Sigmoid colon (tissue), 7 donors: Measurements from ENCODE around the gene PHAF1. TPM values are rescaled to one million over a fixed set of nuclear protein-coding genes. Genes with fewer than 3 reads are reported as not detected.

Experiments
- DNase-seq: peaks from one replicate; pipeline ENCODE4 v3.0.0-alpha.2; 2019
- H3K27ac ChIP-seq, 4 donors: fragments of 200-600 bp; sonication (generic); one replicate each; pipeline ENCODE4 v1.5.1; 2016 to 2019; ENCODE audit warnings: mild to moderate bottlenecking in 1 of 4
- H3K27me3 ChIP-seq, 3 donors: fragments of 200-600 bp; sonication (generic); one replicate each; pipeline ENCODE4 v1.5.1; 2019; ENCODE audit warnings: mild to moderate bottlenecking in 1 of 3
- H3K36me3 ChIP-seq, 4 donors: fragments of 200-600 bp; sonication (generic); one replicate each; pipeline ENCODE4 v1.5.1; 2016 to 2019
- H3K4me1 ChIP-seq, 4 donors: fragments of 200-600 bp; sonication (generic); one replicate each; pipeline ENCODE4 v1.5.1; 2017 to 2019
- H3K4me3 ChIP-seq, 4 donors: fragments of 200-600 bp; sonication (generic); one replicate each; pipeline ENCODE4 v1.5.1; 2017 to 2019; ENCODE audit warnings: mild to moderate bottlenecking in 2 of 4, moderate library complexity in 1 of 4
- H3K9me3 ChIP-seq, 4 donors: fragments of 200-600 bp in 3 of 4; sonication (generic) in 3 of 4; one replicate each; pipeline versions ENCODE4 v1.5.1 to v1.6.1; 2013 to 2019
- EP300 ChIP-seq, 4 donors: sonication (generic); formaldehyde crosslinking; IDR thresholded peaks; one replicate each; pipeline ENCODE4 v1.6.1; 2017; ENCODE audit warnings: antibody characterized with exemption in 4 of 4
- POLR2A ChIP-seq, 2 donors: fragments of 450-650 bp; IDR thresholded peaks; one replicate each; pipeline ENCODE4 v1.6.1; 2016; ENCODE audit warnings: antibody characterized with exemption in 2 of 2, mild to moderate bottlenecking in 2 of 2, moderate library complexity in 2 of 2
- POLR2AphosphoS5 ChIP-seq, 4 donors: sonication (generic); formaldehyde crosslinking; IDR thresholded peaks; one replicate each; pipeline ENCODE4 v1.6.1; 2017; ENCODE audit warnings: antibody characterized with exemption in 4 of 4
- WGBS, 2 donors: extraction: QIAGEN DNeasy Blood & Tissue Kit; methylation state at CpG; one replicate each; pipeline ENCODE4 v1.1.7; 2013; 5-methylcytosine and 5-hydroxymethylcytosine counted together
- intact Hi-C: fragments of 100-400 bp; cut with DNase I; formaldehyde crosslinking; loops from one replicate; pipeline ENCODE4 v1.15.1; 2023
- polyA plus RNA-seq, 3 donors: library from polyadenylated mRNA; stranded (reverse); fragments of 200-250 nt; gene quantifications; one replicate each; pipeline ENCODE4 v1.2.3, GENCODE V29; 2013
- total RNA-seq, 4 donors: library from RNA; depleted of rRNA; stranded (reverse); fragments of >200 nt; gene quantifications; one replicate each; pipeline ENCODE4 v1.1.0, GENCODE V29; 2016
- TF ChIP-seq, protein P1 (sequence below), 4 experiments: fragments of 450-650 bp in 3 of 4; fragments of 200-600 bp in 1 of 4; IDR thresholded peaks; one replicate each; pipeline ENCODE4 v1.5.1; 2016 to 2019; ENCODE audit warnings: antibody characterized with exemption in 4 of 4, mild to moderate bottlenecking in 3 of 4, moderate library complexity in 2 of 4
- donor health status: healthy with polysubstance abuse.
- donor health status: Bipolar disorder and iron deficiency.
- donor health status: healthy.

PHAF1 gene
- total and polyA plus RNA-seq, 7 donors: 8.9 to 16.3 (median 11.4) TPM

DNA sequence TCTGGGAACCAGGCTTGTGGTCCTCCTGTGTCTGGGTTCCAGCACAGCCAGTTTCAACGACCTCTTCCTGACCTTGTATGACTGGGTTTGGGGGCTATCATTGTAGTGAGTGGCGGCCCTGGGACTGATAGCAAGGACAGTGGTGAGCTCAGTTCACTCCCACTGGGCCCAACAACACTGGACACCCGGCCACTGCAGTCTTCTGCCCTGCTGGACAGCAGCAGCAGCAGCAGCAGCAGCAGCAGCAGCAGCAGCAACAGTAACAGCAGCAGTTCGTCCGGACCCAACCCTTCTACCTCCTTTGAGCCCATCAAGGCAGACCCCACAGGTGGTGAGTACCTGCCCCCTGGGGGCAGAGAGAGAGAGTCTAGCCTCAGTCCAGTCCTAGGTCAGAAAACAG, 85.9 kb downstream of the PHAF1 start:
- Histone ChIP-seq H3K9me3 (no peaks in the 10 kb centered on the region), H3K4me3 (no peak overlapping the region), H3K36me3 (peaks cover 33 to 53% (median 42%) of the 10 kb centered on the region in 4 donors), H3K27me3 (no peaks in the 10 kb centered on the region), H3K27ac (no peak overlapping the region), H3K4me1 (peaks cover 1 to 38% (median 35%) of the 10 kb centered on the region in 4 donors)
- 84 to 92% methylated on average over 5 of the region's 5 CpGs for WGBS, 2 donors
- DNase-seq: no peak
- intact Hi-C loops: no loop called here
- TF ChIP-seq EP300 (IDR thresholded peaks at IDR 0.05): no peak
- TF ChIP-seq, protein P1, sequence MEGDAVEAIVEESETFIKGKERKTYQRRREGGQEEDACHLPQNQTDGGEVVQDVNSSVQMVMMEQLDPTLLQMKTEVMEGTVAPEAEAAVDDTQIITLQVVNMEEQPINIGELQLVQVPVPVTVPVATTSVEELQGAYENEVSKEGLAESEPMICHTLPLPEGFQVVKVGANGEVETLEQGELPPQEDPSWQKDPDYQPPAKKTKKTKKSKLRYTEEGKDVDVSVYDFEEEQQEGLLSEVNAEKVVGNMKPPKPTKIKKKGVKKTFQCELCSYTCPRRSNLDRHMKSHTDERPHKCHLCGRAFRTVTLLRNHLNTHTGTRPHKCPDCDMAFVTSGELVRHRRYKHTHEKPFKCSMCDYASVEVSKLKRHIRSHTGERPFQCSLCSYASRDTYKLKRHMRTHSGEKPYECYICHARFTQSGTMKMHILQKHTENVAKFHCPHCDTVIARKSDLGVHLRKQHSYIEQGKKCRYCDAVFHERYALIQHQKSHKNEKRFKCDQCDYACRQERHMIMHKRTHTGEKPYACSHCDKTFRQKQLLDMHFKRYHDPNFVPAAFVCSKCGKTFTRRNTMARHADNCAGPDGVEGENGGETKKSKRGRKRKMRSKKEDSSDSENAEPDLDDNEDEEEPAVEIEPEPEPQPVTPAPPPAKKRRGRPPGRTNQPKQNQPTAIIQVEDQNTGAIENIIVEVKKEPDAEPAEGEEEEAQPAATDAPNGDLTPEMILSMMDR (IDR thresholded peaks at IDR 0.05): no peak

DNA sequence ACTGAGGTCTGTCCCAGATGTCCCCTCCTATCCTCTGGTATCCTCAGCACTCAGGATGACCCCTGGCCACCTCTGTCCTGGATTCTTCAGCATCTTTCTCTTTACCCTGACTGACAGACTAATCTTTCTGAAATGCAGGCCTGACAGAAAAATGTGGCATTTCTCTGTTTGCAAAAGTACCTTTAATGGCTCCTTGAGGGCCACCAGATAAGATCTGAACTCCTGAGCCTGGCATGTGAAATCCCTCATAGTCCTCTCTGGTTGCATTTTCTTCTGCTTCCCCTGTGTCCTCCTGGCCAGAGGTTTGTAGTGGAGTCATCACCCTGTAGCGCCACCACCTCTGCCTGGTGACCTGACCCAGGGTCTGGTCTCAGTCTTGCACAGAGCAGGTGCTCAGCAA, 87.1 kb downstream of the PHAF1 start:
- Histone ChIP-seq H3K36me3 (peaks cover 33 to 59% (median 45%) of the 10 kb centered on the region in 4 donors), H3K4me1 (peaks cover 1 to 32% (median 28%) of the 10 kb centered on the region in 4 donors), H3K27me3 (no peaks in the 10 kb centered on the region), H3K4me3 (no peak overlapping the region), H3K27ac (no peak overlapping the region), H3K9me3 (no peaks in the 10 kb centered on the region)
- DNase-seq: no peak
- WGBS, 2 donors: 97% methylated on average over 1 of the region's 1 CpG
- intact Hi-C loops: no loop called here
- TF ChIP-seq POLR2AphosphoS5 (IDR thresholded peaks at IDR 0.05): no peak
- no peak for TF ChIP-seq EP300 (IDR thresholded peaks at IDR 0.05)
- TF ChIP-seq, protein P1 (IDR thresholded peaks at IDR 0.05): no peak
- no peak for TF ChIP-seq POLR2A (IDR thresholded peaks at IDR 0.05)

DNA sequence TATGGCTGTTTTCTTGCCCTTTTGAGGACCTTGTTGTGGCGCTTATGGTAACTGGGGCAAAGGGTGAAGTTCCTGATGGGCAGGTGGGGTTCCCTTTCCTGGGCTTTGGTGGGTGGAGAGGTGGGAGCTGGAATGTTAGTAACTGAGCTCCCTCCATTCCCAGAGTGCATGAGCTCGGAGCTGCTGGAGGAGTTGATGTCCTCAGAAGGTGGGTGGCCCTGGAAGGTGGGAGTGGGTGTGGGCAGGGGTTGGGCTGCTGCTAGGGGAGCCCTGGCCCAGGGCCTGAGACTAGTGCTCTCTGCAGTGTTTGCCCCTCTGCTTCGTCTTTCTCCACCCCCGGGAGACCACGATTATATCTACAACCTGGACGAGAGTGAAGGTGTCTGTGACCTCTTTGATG, 88.0 kb downstream of the PHAF1 start:
- 61 to 84% methylated on average over 6 of the region's 6 CpGs for WGBS, 2 donors
- Histone ChIP-seq H3K27ac (no peak overlapping the region), H3K9me3 (no peaks in the 10 kb centered on the region), H3K4me3 (no peak overlapping the region), H3K4me1 (peaks cover under 1 to 28% (median 24%) of the 10 kb centered on the region in 4 donors), H3K27me3 (no peaks in the 10 kb centered on the region), H3K36me3 (peaks cover 33 to 63% (median 48%) of the 10 kb centered on the region in 4 donors)
- DNase-seq: no peak
- intact Hi-C loops: no loop called here
- TF ChIP-seq POLR2AphosphoS5 (IDR thresholded peaks at IDR 0.05) (no peak), POLR2A (IDR thresholded peaks at IDR 0.05) (no peak), EP300 (IDR thresholded peaks at IDR 0.05) (no peak)
- TF ChIP-seq, protein P1 (IDR thresholded peaks at IDR 0.05): no peak

Other genes with a start within 250 kb of the PHAF1 start
- gene PDP2, start 229.4 kb upstream of the PHAF1 start, total RNA-seq: 1 to 10 TPM; 2.6 to 8.3 (median 4.7) TPM
- 1 to 10 TPM; 3.0 to 6.1 (median 5.1) TPM for gene PDP2, start 229.4 kb upstream of the PHAF1 start, polyA plus RNA-seq
- not detected for gene CDH16, start 191.1 kb upstream of the PHAF1 start, total RNA-seq
- under 1 TPM in 2 of 3 donors, not detected in 1; 0.19 to 0.60 TPM for gene CDH16, start 191.1 kb upstream of the PHAF1 start, polyA plus RNA-seq
- 10 to 100 TPM; 10.9 to 31.2 (median 16.3) TPM for gene RRAD, start 184.4 kb upstream of the PHAF1 start, total RNA-seq
- gene RRAD, start 184.4 kb upstream of the PHAF1 start, polyA plus RNA-seq: 1 to 10 TPM; 1.2 to 5.5 (median 1.8) TPM
- 100 to 1,000 TPM in 1 of 4 donors, 10 to 100 TPM in 3; 71.7 to 121 (median 82.8) TPM for gene CIAO2B, start 175.5 kb upstream of the PHAF1 start, total RNA-seq
- 100 to 1,000 TPM; 193 to 219 (median 214) TPM for gene CIAO2B, start 175.5 kb upstream of the PHAF1 start, polyA plus RNA-seq
- gene CES2, start 174.4 kb upstream of the PHAF1 start, total RNA-seq: 10 to 100 TPM; 21.8 to 25.5 (median 23.0) TPM
- gene CES2, start 174.4 kb upstream of the PHAF1 start, polyA plus RNA-seq: 100 to 1,000 TPM in 1 of 3 donors, 10 to 100 TPM in 2; 53.4 to 163 (median 67.9) TPM
- gene CES3, start 148.7 kb upstream of the PHAF1 start, total RNA-seq: 1 to 10 TPM in 1 of 4 donors, under 1 TPM in 2, not detected in 1; 0.16 to 2.5 (median 0.55) TPM
- 10 to 100 TPM; 10.8 to 48.4 (median 13.2) TPM for gene CES3, start 148.7 kb upstream of the PHAF1 start, polyA plus RNA-seq
- 1 to 10 TPM; 3.6 to 7.5 (median 4.1) TPM for gene CES4A, start 121.4 kb upstream of the PHAF1 start, total RNA-seq
- 1 to 10 TPM; 2.3 to 7.3 (median 3.0) TPM for gene CES4A, start 121.4 kb upstream of the PHAF1 start, polyA plus RNA-seq
- gene CBFB, start 80.8 kb upstream of the PHAF1 start, total RNA-seq: 10 to 100 TPM; 21.3 to 28.0 (median 24.8) TPM
- gene CBFB, start 80.8 kb upstream of the PHAF1 start, polyA plus RNA-seq: 10 to 100 TPM in 1 of 3 donors, 1 to 10 TPM in 2; 9.6 to 19.3 (median 9.7) TPM
- gene B3GNT9, start 41.1 kb downstream of the PHAF1 start, total RNA-seq: 10 to 100 TPM in 3 of 4 donors, 1 to 10 TPM in 1; 8.7 to 18.8 (median 12.2) TPM
- gene B3GNT9, start 41.1 kb downstream of the PHAF1 start, polyA plus RNA-seq: 1 to 10 TPM in 2 of 3 donors, under 1 TPM in 1; 0.46 to 4.9 (median 1.2) TPM
- 10 to 100 TPM; 16.1 to 23.2 (median 19.6) TPM for gene TRADD, start 50.0 kb downstream of the PHAF1 start, total RNA-seq
- gene TRADD, start 50.0 kb downstream of the PHAF1 start, polyA plus RNA-seq: 10 to 100 TPM; 23.4 to 30.2 (median 26.4) TPM
- 10 to 100 TPM in 2 of 4 donors, 1 to 10 TPM in 2; 7.5 to 11.8 (median 9.7) TPM for gene FBXL8, start 50.0 kb downstream of the PHAF1 start, total RNA-seq
- 10 to 100 TPM in 2 of 3 donors, 1 to 10 TPM in 1; 4.9 to 19.1 (median 10.8) TPM for gene FBXL8, start 50.0 kb downstream of the PHAF1 start, polyA plus RNA-seq
- gene HSF4, start 54.8 kb downstream of the PHAF1 start, total RNA-seq: 100 to 1,000 TPM in 1 of 4 donors, 10 to 100 TPM in 3; 21.2 to 109 (median 25.8) TPM
- 10 to 100 TPM in 1 of 3 donors, 1 to 10 TPM in 2; 1.2 to 17.9 (median 3.6) TPM for gene HSF4, start 54.8 kb downstream of the PHAF1 start, polyA plus RNA-seq
- 10 to 100 TPM; 23.2 to 36.7 (median 25.9) TPM for gene NOL3, start 60.6 kb downstream of the PHAF1 start, total RNA-seq
- gene NOL3, start 60.6 kb downstream of the PHAF1 start, polyA plus RNA-seq: 10 to 100 TPM; 12.7 to 23.9 (median 13.2) TPM
- gene MATCAP1, start 74.0 kb downstream of the PHAF1 start, total RNA-seq: 10 to 100 TPM in 1 of 4 donors, 1 to 10 TPM in 3; 6.6 to 22.2 (median 9.7) TPM
- 10 to 100 TPM in 1 of 3 donors, 1 to 10 TPM in 2; 3.0 to 30.3 (median 4.8) TPM for gene MATCAP1, start 74.0 kb downstream of the PHAF1 start, polyA plus RNA-seq
- gene EXOC3L1, start 80.2 kb downstream of the PHAF1 start, total RNA-seq: 1 to 10 TPM; 1.1 to 4.4 (median 1.9) TPM
- 1 to 10 TPM; 2.5 to 8.4 (median 5.4) TPM for gene EXOC3L1, start 80.2 kb downstream of the PHAF1 start, polyA plus RNA-seq
- gene E2F4, start 82.2 kb downstream of the PHAF1 start, total RNA-seq: 10 to 100 TPM; 59.9 to 85.9 (median 76.0) TPM
- gene E2F4, start 82.2 kb downstream of the PHAF1 start, polyA plus RNA-seq: 10 to 100 TPM; 40.0 to 71.0 (median 51.7) TPM
- gene ELMO3, start 89.2 kb downstream of the PHAF1 start, total RNA-seq: 1 to 10 TPM in 2 of 4 donors, under 1 TPM in 2; 0.14 to 1.7 (median 1.1) TPM
- 10 to 100 TPM; 31.8 to 41.8 (median 35.1) TPM for gene ELMO3, start 89.2 kb downstream of the PHAF1 start, polyA plus RNA-seq
- 10 to 100 TPM; 15.3 to 31.4 (median 24.2) TPM for gene TMEM208, start 117.2 kb downstream of the PHAF1 start, total RNA-seq
- 100 to 1,000 TPM in 1 of 3 donors, 10 to 100 TPM in 2; 33.0 to 109 (median 36.5) TPM for gene TMEM208, start 117.2 kb downstream of the PHAF1 start, polyA plus RNA-seq
- 10 to 100 TPM in 2 of 4 donors, 1 to 10 TPM in 2; 6.7 to 17.1 (median 11.5) TPM for gene FHOD1, start 137.5 kb downstream of the PHAF1 start, total RNA-seq
- gene FHOD1, start 137.5 kb downstream of the PHAF1 start, polyA plus RNA-seq: 10 to 100 TPM in 1 of 3 donors, 1 to 10 TPM in 2; 4.8 to 25.2 (median 5.5) TPM
- gene SLC9A5, start 139.0 kb downstream of the PHAF1 start, total RNA-seq: 1 to 10 TPM in 2 of 4 donors, under 1 TPM in 1, not detected in 1; 0.68 to 6.1 (median 1.1) TPM
- gene SLC9A5, start 139.0 kb downstream of the PHAF1 start, polyA plus RNA-seq: under 1 TPM in 2 of 3 donors, not detected in 1; 0.46 to 0.99 TPM
- 1 to 10 TPM; 1.4 to 6.2 (median 3.7) TPM for gene PLEKHG4, start 169.6 kb downstream of the PHAF1 start, total RNA-seq
- gene PLEKHG4, start 169.6 kb downstream of the PHAF1 start, polyA plus RNA-seq: 1 to 10 TPM; 3.0 to 7.9 (median 3.5) TPM
- under 1 TPM in 1 of 4 donors, not detected in 3; under 0.01 TPM for gene KCTD19, start 216.8 kb downstream of the PHAF1 start, total RNA-seq
- gene KCTD19, start 216.8 kb downstream of the PHAF1 start, polyA plus RNA-seq: under 1 TPM in 1 of 3 donors, not detected in 2; 0.04 TPM
- gene LRRC36, start 216.9 kb downstream of the PHAF1 start, total RNA-seq: under 1 TPM in 1 of 4 donors, not detected in 3; 0.55 TPM
- gene LRRC36, start 216.9 kb downstream of the PHAF1 start, polyA plus RNA-seq: under 1 TPM in 1 of 3 donors, not detected in 2; 0.74 TPM